Esophagus squamous epithelium (tissue), 5 donors: ENCODE results near the gene FADS3. TPM values are rescaled to one million over a fixed set of nuclear protein-coding genes. Genes with fewer than 3 reads are reported as not detected.
A peak's percentile ranks its signal among the peaks of the same experiment; 100 is the strongest.

ENCODE experiments used
- DNase-seq: peaks from one replicate; lab custom pipeline; 2025; lab: John Stamatoyannopoulos, UW
- H3K27ac ChIP-seq, 4 donors: fragments of 200-600 bp; sonication (generic); one replicate each; pipeline ENCODE4 v1.5.1; 2016 to 2019; ENCODE audit warnings: mild to moderate bottlenecking in 1 of 4
- H3K27me3 ChIP-seq, 4 donors: fragments of 200-600 bp; sonication (generic); 1 replicate in 3 of 4; 2 replicates in 1 of 4; pipeline versions ENCODE4 v1.5.1 to v1.6.0; 2017 to 2021; ENCODE audit warnings: antibody characterized with exemption in 1 of 4
- H3K36me3 ChIP-seq, 3 donors: fragments of 200-600 bp; sonication (generic); one replicate each; pipeline ENCODE4 v1.5.1; 2016 to 2019
- H3K4me1 ChIP-seq, 3 donors: fragments of 200-600 bp; sonication (generic); one replicate each; pipeline ENCODE4 v1.5.1; 2017 to 2019
- H3K4me3 ChIP-seq, 4 donors: fragments of 200-600 bp; sonication (generic); 1 replicate in 3 of 4; 2 replicates in 1 of 4; pipeline ENCODE4 v1.5.1; 2016 to 2019; ENCODE audit warnings: mild to moderate bottlenecking in 2 of 4, moderate library complexity in 1 of 4
- H3K9me3 ChIP-seq, 3 donors: fragments of 200-600 bp; sonication (generic); one replicate each; pipeline ENCODE4 v1.5.1; 2016 to 2019
- POLR2A ChIP-seq, 4 donors: fragments of 450-650 bp; IDR thresholded peaks; one replicate each; pipeline ENCODE4 v1.6.1; 2017; ENCODE audit warnings: antibody characterized with exemption in 4 of 4, mild to moderate bottlenecking in 4 of 4, moderate library complexity in 3 of 4
- WGBS, 2 donors: methylation state at CpG; one replicate each; pipeline ENCODE4 v1.1.5; 2018; 5-methylcytosine and 5-hydroxymethylcytosine counted together
- intact Hi-C: fragments of 100-400 bp; cut with DNase I; formaldehyde crosslinking; loops from one replicate; pipeline ENCODE4 v1.15.0; 2022
- total RNA-seq, 4 donors: library from RNA; depleted of rRNA; stranded (reverse); fragments of >200 nt; gene quantifications; one replicate each; pipeline ENCODE4 v1.1.0, GENCODE V29; 2016
- TF ChIP-seq, protein P1 (sequence below), 6 experiments: fragments of 450-650 bp in 4 of 6; fragments of 200-600 bp in 2 of 6; sonication (generic) in 2 of 6; IDR thresholded peaks; one replicate each; pipeline ENCODE4 v1.5.1; 2016 to 2019; ENCODE audit warnings: antibody characterized with exemption in 6 of 6, mild to moderate bottlenecking in 4 of 6, moderate library complexity in 4 of 6
- donor health status: DM: yes; HTN: yes; CAD: no.

Gene FADS3
- total RNA-seq, 4 donors from 2014 or later = 6.1 to 16.0 (median 7.1) TPM

DNA sequence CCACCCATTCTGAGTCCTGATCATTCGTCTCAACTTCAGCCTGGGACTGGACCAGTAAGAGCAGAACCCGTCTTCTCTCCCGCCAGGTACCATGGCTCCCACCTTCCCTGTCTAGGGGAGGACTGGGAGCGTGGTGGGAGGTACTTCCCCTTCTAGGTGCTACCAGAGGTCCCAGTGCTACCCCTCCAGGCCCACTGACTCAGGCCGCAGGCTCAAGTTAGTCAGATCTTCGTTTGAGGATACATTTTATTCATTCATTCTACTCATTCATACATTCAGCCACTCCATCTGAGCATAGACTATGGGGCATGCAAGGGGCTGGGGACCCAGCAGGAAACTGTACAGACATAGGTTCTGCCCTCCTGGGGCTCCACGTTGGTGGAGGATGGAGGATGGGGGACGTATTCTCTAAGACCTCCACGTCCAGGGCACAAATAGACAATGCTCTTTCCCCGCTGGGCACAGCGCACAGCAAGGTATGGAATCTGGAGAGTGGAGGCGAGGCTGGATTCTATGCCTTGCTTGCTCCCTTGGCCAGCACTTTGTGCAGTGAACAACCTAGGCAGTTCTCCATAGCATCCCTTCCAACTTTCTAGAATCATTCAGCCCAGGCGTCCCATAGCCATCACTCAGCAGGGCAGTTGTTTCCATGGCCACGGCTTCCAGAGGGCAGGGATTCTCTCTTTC lies 27.0 kb upstream of the FADS3 start:
- TF ChIP-seq, protein P1, sequence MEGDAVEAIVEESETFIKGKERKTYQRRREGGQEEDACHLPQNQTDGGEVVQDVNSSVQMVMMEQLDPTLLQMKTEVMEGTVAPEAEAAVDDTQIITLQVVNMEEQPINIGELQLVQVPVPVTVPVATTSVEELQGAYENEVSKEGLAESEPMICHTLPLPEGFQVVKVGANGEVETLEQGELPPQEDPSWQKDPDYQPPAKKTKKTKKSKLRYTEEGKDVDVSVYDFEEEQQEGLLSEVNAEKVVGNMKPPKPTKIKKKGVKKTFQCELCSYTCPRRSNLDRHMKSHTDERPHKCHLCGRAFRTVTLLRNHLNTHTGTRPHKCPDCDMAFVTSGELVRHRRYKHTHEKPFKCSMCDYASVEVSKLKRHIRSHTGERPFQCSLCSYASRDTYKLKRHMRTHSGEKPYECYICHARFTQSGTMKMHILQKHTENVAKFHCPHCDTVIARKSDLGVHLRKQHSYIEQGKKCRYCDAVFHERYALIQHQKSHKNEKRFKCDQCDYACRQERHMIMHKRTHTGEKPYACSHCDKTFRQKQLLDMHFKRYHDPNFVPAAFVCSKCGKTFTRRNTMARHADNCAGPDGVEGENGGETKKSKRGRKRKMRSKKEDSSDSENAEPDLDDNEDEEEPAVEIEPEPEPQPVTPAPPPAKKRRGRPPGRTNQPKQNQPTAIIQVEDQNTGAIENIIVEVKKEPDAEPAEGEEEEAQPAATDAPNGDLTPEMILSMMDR (IDR thresholded peaks at IDR 0.05) = no peak
- TF ChIP-seq POLR2A (IDR thresholded peaks at IDR 0.05) = no peak
- Histone ChIP-seq H3K27ac (peak overlapping the region; percentile 25 to 88 (median 72)), H3K27me3 (peaks cover 0 to 68% (median 0%) of the 10 kb centered on the region in 4 donors), H3K36me3 (no peaks in the 10 kb centered on the region), H3K4me3 (peak overlapping the region in 1 of 4 donors; percentile 67), H3K9me3 (no peaks in the 10 kb centered on the region), H3K4me1 (peaks cover 22 to 86% (median 31%) of the 10 kb centered on the region in 3 donors)
- 65 to 68% methylated on average over 9 to 11 of the region's 14 CpGs for WGBS, 2 donors
- no peak for DNase-seq
- intact Hi-C loops = no loop called here

- Histone ChIP-seq H3K27me3 (peaks cover 0 to 62% (median 0%) of the 10 kb centered on the region in 4 donors), H3K9me3 (no peaks in the 10 kb centered on the region), H3K4me1 (peaks cover 16 to 84% (median 25%) of the 10 kb centered on the region in 3 donors), H3K4me3 (peak within 1 kb of the TSS; percentile 37 to 83 (median 57)), H3K27ac (peak within 1 kb of the TSS; percentile 41 to 88 (median 72)), H3K36me3 (no peaks in the 10 kb centered on the region)
- intact Hi-C loops = no loop called here
- peak in 2 of 4 donors; percentile 38 to 51 for TF ChIP-seq POLR2A (IDR thresholded peaks at IDR 0.05)
- TF ChIP-seq, protein P1 (IDR thresholded peaks at IDR 0.05) = peak in 1 of 6 experiments; percentile 14
- WGBS, 2 donors = 6 to 13% methylated on average over 9 to 18 of the region's 74 CpGs
- no peak for DNase-seq
Measured at GRCh38 chr11:61917334-61918109, 26.2 kb upstream of the FADS3 start, which contains the start of gene RAB3IL1. RAB3IL1 (minus strand) TSS chr11:61917566; CDS start chr11:61917367, 199 bp downstream.

GRCh38 chr11:61916737-61917333 lies 25.5 kb upstream of the FADS3 start:
- peak overlapping the region; percentile 41 to 88 (median 70) for H3K27ac ChIP-seq
- no peaks in the 10 kb centered on the region for H3K9me3 ChIP-seq
- intact Hi-C loops = no loop called here
- H3K36me3 ChIP-seq = no peaks in the 10 kb centered on the region
- no peak for DNase-seq
- H3K4me1 ChIP-seq = peaks cover 17 to 83% (median 28%) of the 10 kb centered on the region in 3 donors
- peaks cover 0 to 62% (median 0%) of the 10 kb centered on the region in 4 donors for H3K27me3 ChIP-seq
- no peak for TF ChIP-seq POLR2A (IDR thresholded peaks at IDR 0.05)
- TF ChIP-seq, protein P1 (IDR thresholded peaks at IDR 0.05) = no peak
- WGBS, 2 donors = 21% methylated on average over 4 of the region's 32 CpGs; no CpG with 5 or more reads in 1 of the 2 donors
- H3K4me3 ChIP-seq = peak overlapping the region; percentile 37 to 83 (median 57)

DNA sequence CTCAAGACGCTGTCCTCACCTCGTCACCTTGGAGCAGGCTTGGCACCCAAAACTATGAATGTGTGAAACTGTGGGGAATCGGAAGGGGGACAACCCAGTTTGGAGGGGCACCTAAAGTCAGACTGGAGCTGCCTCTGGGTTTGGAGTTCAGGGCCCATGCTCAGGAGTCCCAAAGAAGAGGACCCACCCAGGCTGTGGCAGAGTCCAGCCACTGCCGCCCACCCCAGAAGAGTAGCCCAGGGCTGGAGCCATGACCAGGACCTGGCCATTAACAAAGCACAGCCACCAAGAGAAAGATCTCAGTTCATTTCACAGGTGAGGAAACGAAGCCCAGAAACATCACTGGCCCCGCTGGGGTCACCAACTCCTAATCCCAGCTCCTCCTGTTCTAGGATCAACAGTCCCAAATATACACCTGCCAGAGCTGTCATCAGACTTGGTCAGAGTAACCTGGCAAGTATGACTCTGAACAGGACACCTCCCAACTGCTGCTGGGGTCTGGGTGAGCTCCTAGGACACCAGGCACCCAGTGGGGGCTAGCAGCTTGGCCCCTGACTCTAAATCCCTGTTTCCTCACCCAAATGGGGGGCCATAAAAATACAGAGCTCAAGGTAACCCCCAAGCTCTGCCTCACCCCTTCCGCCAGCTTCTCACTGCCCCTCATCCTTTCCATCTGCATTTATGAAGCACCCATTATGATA lies 23.3 kb upstream of the FADS3 start:
- no peak overlapping the region for H3K4me3 ChIP-seq
- 85 to 86% methylated on average over 5 of the region's 7 CpGs for WGBS, 2 donors
- no peak for DNase-seq

More for the DNA sequence above, 23.3 kb upstream of the FADS3 start:
- no peak for TF ChIP-seq POLR2A (IDR thresholded peaks at IDR 0.05)
- TF ChIP-seq, protein P1 (IDR thresholded peaks at IDR 0.05) = no peak
- H3K27ac ChIP-seq = no peak overlapping the region
- no peaks in the 10 kb centered on the region for H3K9me3 ChIP-seq
- intact Hi-C loops = no loop called here
- peaks cover 0 to 45% (median 0%) of the 10 kb centered on the region in 4 donors for H3K27me3 ChIP-seq
- H3K36me3 ChIP-seq = no peaks in the 10 kb centered on the region
- peaks cover 19 to 94% (median 25%) of the 10 kb centered on the region in 3 donors for H3K4me1 ChIP-seq
